ENCODE measurements around the gene PLPP1.

The PLPP1 gene

GRCh38 chr5:55570026-55570425 is 35.3 kb upstream of the PLPP1 start:
- WGBS, result 94% methylated on average over 2 of the region's 2 CpGs
- peaks cover 34% of the 10 kb centered on the region for H3K4me1 ChIP-seq (ENCODE audit: insufficient read depth, low read length)
- H3K9ac ChIP-seq (ENCODE audit: low read depth, low read length), result peak overlapping the region; percentile 57; the same call in 1 of the 2 replicates
- H3K4me3 ChIP-seq (ENCODE audit: low read length), result no peak overlapping the region
- no peaks in the 10 kb centered on the region for H3K9me3 ChIP-seq (ENCODE audit: insufficient read depth, low read depth, low read length)
- H3K27me3 ChIP-seq (ENCODE audit: insufficient read depth, low read length), result no peaks in the 10 kb centered on the region
- no peaks in the 10 kb centered on the region for H3K36me3 ChIP-seq (ENCODE audit: insufficient read depth, low read length)
- peak overlapping the region; percentile 100 for H3K27ac ChIP-seq (ENCODE audit: low read depth, low read length)

GRCh38 chr5:55569513-55569865 is 34.7 kb upstream of the PLPP1 start:
- H3K4me1 ChIP-seq (ENCODE audit: insufficient read depth, low read length), result peaks cover 34% of the 10 kb centered on the region
- no peaks in the 10 kb centered on the region for H3K9me3 ChIP-seq (ENCODE audit: insufficient read depth, low read depth, low read length)
- no peak overlapping the region for H3K4me3 ChIP-seq (ENCODE audit: low read length)
- no peak overlapping the region for H3K9ac ChIP-seq (ENCODE audit: low read depth, low read length)
- H3K36me3 ChIP-seq (ENCODE audit: insufficient read depth, low read length), result no peaks in the 10 kb centered on the region
- WGBS, result 92% methylated on average over 3 of the region's 3 CpGs
- peak overlapping the region; percentile 100; the same call in 1 of the 2 replicates for H3K27ac ChIP-seq (ENCODE audit: low read depth, low read length)
- no peaks in the 10 kb centered on the region for H3K27me3 ChIP-seq (ENCODE audit: insufficient read depth, low read length)

GRCh38 chr5:55568654-55569512 is 34.1 kb upstream of the PLPP1 start:
- H3K9ac ChIP-seq (ENCODE audit: low read depth, low read length), result no peak overlapping the region
- H3K9me3 ChIP-seq (ENCODE audit: insufficient read depth, low read depth, low read length), result no peaks in the 10 kb centered on the region
- peak overlapping the region; percentile 100 for H3K27ac ChIP-seq (ENCODE audit: low read depth, low read length)
- peaks cover 34% of the 10 kb centered on the region for H3K4me1 ChIP-seq (ENCODE audit: insufficient read depth, low read length)
- H3K27me3 ChIP-seq (ENCODE audit: insufficient read depth, low read length), result no peaks in the 10 kb centered on the region
- no peak overlapping the region for H3K4me3 ChIP-seq (ENCODE audit: low read length)
- H3K36me3 ChIP-seq (ENCODE audit: insufficient read depth, low read length), result no peaks in the 10 kb centered on the region
- 85% methylated on average over 15 of the region's 15 CpGs for WGBS

GRCh38 chr5:55564721-55565120 is 30.0 kb upstream of the PLPP1 start:
- H3K4me3 ChIP-seq (ENCODE audit: low read length), result no peak overlapping the region
- no peaks in the 10 kb centered on the region for H3K9me3 ChIP-seq (ENCODE audit: insufficient read depth, low read depth, low read length)
- no peaks in the 10 kb centered on the region for H3K27me3 ChIP-seq (ENCODE audit: insufficient read depth, low read length)
- H3K27ac ChIP-seq (ENCODE audit: low read depth, low read length), result no peak overlapping the region
- H3K4me1 ChIP-seq (ENCODE audit: insufficient read depth, low read length), result peaks cover 13% of the 10 kb centered on the region
- no peak overlapping the region for H3K9ac ChIP-seq (ENCODE audit: low read depth, low read length)
- WGBS, result 89% methylated on average over 3 of the region's 3 CpGs
- no peaks in the 10 kb centered on the region for H3K36me3 ChIP-seq (ENCODE audit: insufficient read depth, low read length)

DNA sequence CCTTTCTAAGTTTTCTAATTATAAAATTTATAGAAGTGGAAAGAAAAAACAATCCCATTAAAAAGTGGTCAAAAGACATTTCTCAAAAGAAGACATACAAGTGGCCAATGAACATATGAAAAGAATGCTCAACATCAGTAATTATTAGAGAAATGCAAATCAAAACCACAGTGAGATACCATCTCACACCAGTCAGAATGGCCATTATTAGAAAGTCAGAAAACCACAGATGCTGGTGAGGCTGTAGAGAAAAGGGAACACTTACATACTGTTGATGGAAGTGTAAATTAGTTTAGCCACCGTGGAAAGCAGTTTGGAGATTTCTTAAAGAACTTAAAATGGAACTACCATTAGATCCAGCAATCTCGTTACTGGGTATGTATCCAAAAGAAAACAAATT is 23.7 kb upstream of the PLPP1 start:
- no peak overlapping the region for H3K4me3 ChIP-seq (ENCODE audit: low read length)
- H3K9me3 ChIP-seq (ENCODE audit: insufficient read depth, low read depth, low read length), result no peaks in the 10 kb centered on the region
- 95% methylated on average over 2 of the region's 2 CpGs for WGBS
- peaks cover 9% of the 10 kb centered on the region for H3K4me1 ChIP-seq (ENCODE audit: insufficient read depth, low read length)
- H3K27me3 ChIP-seq (ENCODE audit: insufficient read depth, low read length), result no peaks in the 10 kb centered on the region
- H3K9ac ChIP-seq (ENCODE audit: low read depth, low read length), result no peak overlapping the region
- H3K27ac ChIP-seq (ENCODE audit: low read depth, low read length), result no peak overlapping the region
- H3K36me3 ChIP-seq (ENCODE audit: insufficient read depth, low read length), result no peaks in the 10 kb centered on the region

- Histone ChIP-seq H3K9ac (ENCODE audit: low read depth, low read length) (no peak overlapping the region), H3K4me3 (ENCODE audit: low read length) (no peak overlapping the region), H3K36me3 (ENCODE audit: insufficient read depth, low read length) (no peaks in the 10 kb centered on the region), H3K27me3 (ENCODE audit: insufficient read depth, low read length) (no peaks in the 10 kb centered on the region), H3K27ac (ENCODE audit: low read depth, low read length) (no peak overlapping the region), H3K9me3 (ENCODE audit: insufficient read depth, low read depth, low read length) (no peaks in the 10 kb centered on the region), H3K4me1 (ENCODE audit: insufficient read depth, low read length) (peaks cover 9% of the 10 kb centered on the region)
- WGBS, result 96% methylated on average over 3 of the region's 3 CpGs
These were observed 22.4 kb upstream of the PLPP1 start for GRCh38 chr5:55557123-55557522.

GRCh38 chr5:55554585-55555202 is 19.9 kb upstream of the PLPP1 start:
- H3K9me3 ChIP-seq (ENCODE audit: insufficient read depth, low read depth, low read length), result no peaks in the 10 kb centered on the region
- 95% methylated on average over 2 of the region's 2 CpGs for WGBS
- no peaks in the 10 kb centered on the region for H3K36me3 ChIP-seq (ENCODE audit: insufficient read depth, low read length)
- no peak overlapping the region for H3K27ac ChIP-seq (ENCODE audit: low read depth, low read length)
- H3K9ac ChIP-seq (ENCODE audit: low read depth, low read length), result no peak overlapping the region
- H3K4me1 ChIP-seq (ENCODE audit: insufficient read depth, low read length), result peaks cover 9% of the 10 kb centered on the region
- no peak overlapping the region for H3K4me3 ChIP-seq (ENCODE audit: low read length)
- no peaks in the 10 kb centered on the region for H3K27me3 ChIP-seq (ENCODE audit: insufficient read depth, low read length)

- H3K36me3 ChIP-seq (ENCODE audit: insufficient read depth, low read length), result no peaks in the 10 kb centered on the region
- WGBS, result 96% methylated on average over 10 of the region's 10 CpGs
- H3K4me1 ChIP-seq (ENCODE audit: insufficient read depth, low read length), result peaks cover 9% of the 10 kb centered on the region
- no peak overlapping the region for H3K27ac ChIP-seq (ENCODE audit: low read depth, low read length)
- no peaks in the 10 kb centered on the region for H3K9me3 ChIP-seq (ENCODE audit: insufficient read depth, low read depth, low read length)
- H3K9ac ChIP-seq (ENCODE audit: low read depth, low read length), result no peak overlapping the region
- H3K4me3 ChIP-seq (ENCODE audit: low read length), result no peak overlapping the region
- no peaks in the 10 kb centered on the region for H3K27me3 ChIP-seq (ENCODE audit: insufficient read depth, low read length)
These were observed 17.1 kb upstream of the PLPP1 start for GRCh38 chr5:55551904-55552303.

DNA sequence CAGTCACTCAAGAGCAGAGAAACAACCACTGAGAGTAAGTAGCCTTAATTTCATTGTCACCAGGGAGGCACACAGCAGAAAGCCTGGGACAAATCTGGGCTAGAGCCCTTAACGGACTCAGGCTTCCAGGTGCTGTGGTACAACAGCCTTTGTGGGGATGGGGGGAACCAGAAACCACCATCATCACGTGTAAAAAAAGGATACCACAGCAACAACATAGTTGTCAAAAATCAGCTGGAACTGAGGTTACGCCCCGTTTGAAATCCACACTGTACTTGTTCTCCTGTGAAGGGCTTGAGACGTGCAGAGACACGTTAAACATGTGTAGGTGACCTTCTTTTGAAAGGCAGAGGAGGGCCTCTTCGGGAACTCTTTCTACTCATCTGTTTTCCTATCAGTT is 16.6 kb upstream of the PLPP1 start:
- H3K4me3 ChIP-seq (ENCODE audit: low read length), result no peak overlapping the region
- H3K4me1 ChIP-seq (ENCODE audit: insufficient read depth, low read length), result peaks cover 9% of the 10 kb centered on the region
- no peak overlapping the region for H3K9ac ChIP-seq (ENCODE audit: low read depth, low read length)
- no peaks in the 10 kb centered on the region for H3K9me3 ChIP-seq (ENCODE audit: insufficient read depth, low read depth, low read length)
- WGBS, result 88% methylated on average over 7 of the region's 7 CpGs
- no peaks in the 10 kb centered on the region for H3K27me3 ChIP-seq (ENCODE audit: insufficient read depth, low read length)
- H3K27ac ChIP-seq (ENCODE audit: low read depth, low read length), result no peak overlapping the region
- no peaks in the 10 kb centered on the region for H3K36me3 ChIP-seq (ENCODE audit: insufficient read depth, low read length)

DNA sequence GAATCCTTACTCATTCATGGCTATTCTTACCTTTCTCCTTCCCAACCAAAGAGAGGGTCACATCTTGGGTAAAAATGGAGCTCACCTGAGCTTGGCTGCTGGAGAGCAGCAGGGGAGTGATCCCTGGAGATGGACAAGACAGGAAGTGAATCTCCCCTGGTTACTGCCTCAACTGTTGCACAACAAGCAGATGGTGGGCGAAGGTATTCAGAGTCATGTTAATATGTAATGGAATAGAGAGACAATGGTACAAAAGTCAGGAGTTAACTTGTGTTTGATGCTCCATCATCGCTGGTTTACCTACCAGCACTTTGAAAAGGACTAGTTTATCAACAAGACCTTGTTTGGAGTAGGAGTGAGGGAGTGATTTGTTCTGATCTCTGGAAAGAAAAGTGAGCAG is 13.0 kb upstream of the PLPP1 start:
- H3K36me3 ChIP-seq (ENCODE audit: insufficient read depth, low read length), result no peaks in the 10 kb centered on the region
- no peak overlapping the region for H3K4me3 ChIP-seq (ENCODE audit: low read length)
- H3K27me3 ChIP-seq (ENCODE audit: insufficient read depth, low read length), result no peaks in the 10 kb centered on the region
- H3K9me3 ChIP-seq (ENCODE audit: insufficient read depth, low read depth, low read length), result no peaks in the 10 kb centered on the region
- 88% methylated on average over 2 of the region's 2 CpGs for WGBS
- no peaks in the 10 kb centered on the region for H3K4me1 ChIP-seq (ENCODE audit: insufficient read depth, low read length)
- no peak overlapping the region for H3K9ac ChIP-seq (ENCODE audit: low read depth, low read length)
- H3K27ac ChIP-seq (ENCODE audit: low read depth, low read length), result no peak overlapping the region

- Histone ChIP-seq H3K4me3 (ENCODE audit: low read length) (no peak overlapping the region), H3K27ac (ENCODE audit: low read depth, low read length) (no peak overlapping the region), H3K4me1 (ENCODE audit: insufficient read depth, low read length) (no peaks in the 10 kb centered on the region), H3K36me3 (ENCODE audit: insufficient read depth, low read length) (no peaks in the 10 kb centered on the region), H3K9me3 (ENCODE audit: insufficient read depth, low read depth, low read length) (no peaks in the 10 kb centered on the region), H3K27me3 (ENCODE audit: insufficient read depth, low read length) (no peaks in the 10 kb centered on the region), H3K9ac (ENCODE audit: low read depth, low read length) (no peak overlapping the region)
- 97% methylated on average over 2 of the region's 2 CpGs for WGBS
These were observed 12.2 kb upstream of the PLPP1 start for GRCh38 chr5:55546947-55547346.

Data from HUES64 (cell line).